H1 (cell line): Measurements from ENCODE around the gene CRADD. TPM values are rescaled to one million over a fixed set of nuclear protein-coding genes. Genes with fewer than 3 reads are reported as not detected.

ENCODE experiments used
- ASH2L ChIP-seq: fragments of 200-600, 300-600 bp; sonication (generic); IDR thresholded peaks from one replicate; pipeline ENCODE4 v1.7.1; 2017; ENCODE audit warnings: low read length
- SAP30 ChIP-seq: fragments of 300-600 bp; sonication (generic); IDR thresholded peaks from 2 replicates; pipeline ENCODE4 v1.7.1; 2012; ENCODE audit warnings: low read length, moderate library complexity, mild to moderate bottlenecking, inconsistent platforms; ENCODE audit not compliant: insufficient read depth, insufficient replicate concordance
- TEAD4 ChIP-seq: IDR thresholded peaks from 2 replicates; pipeline ENCODE4 v1.6.1; 2012; ENCODE audit warnings: low read depth, low read length, inconsistent platforms, mixed read lengths
- polyA plus RNA-seq, 7 experiments: library from polyadenylated mRNA; depleted of rRNA in 3 of 7; stranded (reverse) in 5 of 7; unstranded in 2 of 7; fragments of >200 nt in 5 of 7; fragments of 200-250 nt in 2 of 7; gene quantifications; 1 replicate in 5 of 7; 2 replicates in 1 of 7; 4 replicates in 1 of 7; pipeline versions ENCODE4 v1.2.1 to v1.2.3, GENCODE V29; 2011 to 2013; ENCODE audit warnings: missing spikeins in 2 of 7, mixed read lengths in 2 of 7
- total RNA-seq: library from RNA; stranded (reverse); fragmentation: NEBNext Ultra II Directional; extraction: Animal tissue kit (Norgen Biotek cat#: 25700); gene quantifications from 2 replicates; pipeline ENCODE4 v1.2.1, GENCODE V29; 2021

The CRADD gene
- total and polyA plus RNA-seq, 2 of the 8 experiments (the other 6 are each of a cell fraction or from before 2014, with no cell fraction given): 8.1 to 15.4 TPM

- TF ChIP-seq SAP30 (no peak), TEAD4 (no peak), ASH2L (no peak)
- TF ChIP-seq, all 59 proteins: peak for 0
Measured at GRCh38 chr12:93736640-93737178, 59.5 kb downstream of the CRADD start (continued).
